Subcutaneous adipose tissue (tissue), 4 donors: ENCODE data around the gene CDH12. TPM values are rescaled to one million over a fixed set of nuclear protein-coding genes. Genes with fewer than 3 reads are reported as not detected.

Source experiments
- total RNA-seq, 4 donors: library from RNA; depleted of rRNA; stranded (reverse); fragments of >200 nt; gene quantifications; one replicate each; pipeline ENCODE4 v1.1.0, GENCODE V29; 2016
- TF ChIP-seq, protein P1 (sequence below): fragments of 450-650 bp; IDR thresholded peaks from one replicate; pipeline ENCODE4 v1.5.1; 2016; ENCODE audit warnings: low read depth, mild to moderate bottlenecking, control low read depth, antibody characterized with exemption, moderate library complexity

Gene CDH12
- total RNA-seq, 4 donors from 2014 or later: 0.17 to 0.44 TPM; not detected in 2

DNA sequence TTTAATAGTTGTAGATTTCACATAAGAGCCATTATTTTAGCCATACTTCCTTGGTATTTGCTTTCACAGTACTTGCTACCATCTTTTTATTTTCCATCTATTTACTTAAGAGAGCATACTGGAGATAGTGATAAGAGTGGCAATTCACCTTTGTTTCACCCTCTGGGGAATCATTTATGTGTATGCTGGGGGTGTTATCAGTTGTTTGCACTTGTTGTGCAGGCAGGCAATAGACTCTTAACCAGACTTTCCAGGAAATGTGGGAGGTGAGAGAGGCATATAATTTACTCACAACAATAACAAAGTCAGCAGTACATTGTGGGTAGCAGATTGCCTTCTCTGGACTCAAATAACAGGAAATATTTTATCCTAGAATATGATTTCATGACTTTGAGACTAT lies 1018.3 kb downstream of the CDH12 start:
- TF ChIP-seq, protein P1, sequence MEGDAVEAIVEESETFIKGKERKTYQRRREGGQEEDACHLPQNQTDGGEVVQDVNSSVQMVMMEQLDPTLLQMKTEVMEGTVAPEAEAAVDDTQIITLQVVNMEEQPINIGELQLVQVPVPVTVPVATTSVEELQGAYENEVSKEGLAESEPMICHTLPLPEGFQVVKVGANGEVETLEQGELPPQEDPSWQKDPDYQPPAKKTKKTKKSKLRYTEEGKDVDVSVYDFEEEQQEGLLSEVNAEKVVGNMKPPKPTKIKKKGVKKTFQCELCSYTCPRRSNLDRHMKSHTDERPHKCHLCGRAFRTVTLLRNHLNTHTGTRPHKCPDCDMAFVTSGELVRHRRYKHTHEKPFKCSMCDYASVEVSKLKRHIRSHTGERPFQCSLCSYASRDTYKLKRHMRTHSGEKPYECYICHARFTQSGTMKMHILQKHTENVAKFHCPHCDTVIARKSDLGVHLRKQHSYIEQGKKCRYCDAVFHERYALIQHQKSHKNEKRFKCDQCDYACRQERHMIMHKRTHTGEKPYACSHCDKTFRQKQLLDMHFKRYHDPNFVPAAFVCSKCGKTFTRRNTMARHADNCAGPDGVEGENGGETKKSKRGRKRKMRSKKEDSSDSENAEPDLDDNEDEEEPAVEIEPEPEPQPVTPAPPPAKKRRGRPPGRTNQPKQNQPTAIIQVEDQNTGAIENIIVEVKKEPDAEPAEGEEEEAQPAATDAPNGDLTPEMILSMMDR: no peak

GRCh38 chr5:21831145-21831787 lies 1021.9 kb downstream of the CDH12 start:
- TF ChIP-seq, protein P1: no peak

DNA sequence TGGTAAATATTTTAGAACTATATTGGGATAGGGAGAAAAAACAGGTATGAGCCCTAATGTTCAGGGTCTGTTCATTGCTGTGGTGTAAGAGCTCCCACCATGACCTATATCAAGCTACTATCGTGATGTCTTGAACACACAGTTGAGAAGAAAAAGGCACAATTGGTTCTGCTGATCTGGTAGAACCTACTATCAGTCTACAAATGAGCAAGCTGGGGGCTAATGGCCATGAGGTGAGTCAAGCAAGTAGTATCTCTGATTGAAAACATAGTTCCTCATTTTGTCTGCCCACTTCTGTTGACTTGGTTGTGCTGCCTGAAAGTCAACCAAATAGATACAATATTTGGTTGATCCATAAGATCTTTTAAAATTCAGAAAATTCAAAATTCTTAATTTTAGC lies 1026.3 kb downstream of the CDH12 start:
- TF ChIP-seq, protein P1: no peak

GRCh38 chr5:21823588-21823987 lies 1029.6 kb downstream of the CDH12 start:
- TF ChIP-seq, protein P1: no peak

DNA sequence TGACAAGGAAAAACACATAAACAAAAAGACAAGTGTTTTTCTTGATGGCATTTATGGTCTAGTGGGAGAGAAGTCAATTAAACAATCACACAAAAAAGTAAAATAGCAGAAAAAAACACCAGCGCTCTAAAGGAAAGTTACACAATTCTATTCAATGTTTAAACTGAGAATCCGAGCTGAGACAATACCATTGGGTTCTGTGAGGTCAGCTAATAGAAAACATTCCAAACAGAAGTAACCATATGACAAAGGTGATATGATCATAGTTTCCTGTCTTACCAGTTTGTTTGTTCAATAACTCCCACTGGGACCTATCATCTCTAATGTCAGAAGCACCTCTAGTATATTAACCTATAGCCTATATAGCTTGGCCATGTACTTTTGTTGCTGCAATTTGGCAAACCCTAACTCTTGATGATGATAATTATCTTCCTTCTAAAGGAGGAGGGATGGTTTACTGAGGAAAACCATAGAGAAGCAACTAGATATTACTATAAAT lies 1030.0 kb downstream of the CDH12 start:
- TF ChIP-seq, protein P1: no peak

DNA sequence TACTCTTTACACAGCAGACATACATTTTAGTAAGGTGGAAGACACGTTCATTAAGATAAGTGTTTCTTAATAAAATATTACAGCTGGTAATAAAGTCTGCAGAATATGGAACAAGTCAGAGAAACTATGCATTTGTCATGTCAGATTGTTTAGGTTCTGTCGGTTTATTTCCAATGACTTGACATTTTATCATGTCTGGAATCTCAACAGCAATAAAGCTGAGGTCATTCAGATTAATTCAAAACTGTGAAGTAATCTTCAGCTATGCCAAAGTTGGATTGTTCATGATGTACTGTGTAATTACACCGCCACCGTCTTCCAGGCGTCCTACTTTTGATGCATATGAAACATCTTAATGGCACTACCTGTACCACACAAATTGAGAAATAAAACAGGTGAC lies 1032.6 kb downstream of the CDH12 start:
- TF ChIP-seq, protein P1: no peak

DNA sequence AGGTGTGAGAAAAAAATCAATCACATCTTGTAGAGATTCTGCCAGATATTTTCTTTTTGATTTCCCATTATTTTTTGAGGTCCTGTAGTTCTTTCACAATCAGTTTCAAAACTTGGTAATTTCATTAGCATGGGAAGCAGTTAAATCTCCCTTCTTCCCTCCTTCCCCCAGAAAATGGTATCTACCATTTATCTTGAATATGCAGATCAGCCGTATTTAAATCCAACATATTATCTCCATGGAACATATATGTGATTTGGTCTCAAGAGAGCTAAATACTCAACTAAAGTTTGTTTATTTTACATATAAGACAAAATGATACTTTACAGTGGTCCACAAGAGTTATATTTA lies 1034.8 kb downstream of the CDH12 start:
- TF ChIP-seq, protein P1: no peak
